ENCODE measurements around the gene DLG1.
"Not testable (repeated sequence)": the region's sequence is repeated elsewhere in the genome, so short reads cannot be mapped to it uniquely, and the experiment has no call there.

The DLG1 gene

GRCh38 chr3:197242784-197243432 lies 55.5 kb downstream of the DLG1 start:
- DNase-seq (ENCODE audit: low read depth): no peak

GRCh38 chr3:197241173-197241572 lies 57.2 kb downstream of the DLG1 start:
- no peak for DNase-seq (ENCODE audit: low read depth)

DNA sequence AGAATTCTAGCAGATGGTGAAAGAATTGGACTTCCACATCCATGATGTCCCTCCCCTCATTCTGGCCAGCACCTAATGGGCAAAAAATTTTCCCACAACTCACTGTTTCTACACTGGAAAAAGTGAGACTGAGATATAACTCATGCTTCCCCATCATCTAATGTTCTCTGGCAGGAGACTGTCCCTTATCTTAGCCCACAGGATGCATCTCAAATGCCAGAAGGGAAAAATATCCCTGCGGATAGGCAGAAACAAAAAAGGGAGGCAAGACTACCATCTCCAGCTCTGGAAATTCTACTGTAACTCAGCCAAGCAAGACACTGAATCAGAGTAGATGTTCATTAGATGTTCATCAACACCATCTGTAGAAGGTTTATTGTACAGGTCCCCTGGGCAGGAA lies 58.6 kb downstream of the DLG1 start:
- no peak for DNase-seq (ENCODE audit: low read depth)

DNA sequence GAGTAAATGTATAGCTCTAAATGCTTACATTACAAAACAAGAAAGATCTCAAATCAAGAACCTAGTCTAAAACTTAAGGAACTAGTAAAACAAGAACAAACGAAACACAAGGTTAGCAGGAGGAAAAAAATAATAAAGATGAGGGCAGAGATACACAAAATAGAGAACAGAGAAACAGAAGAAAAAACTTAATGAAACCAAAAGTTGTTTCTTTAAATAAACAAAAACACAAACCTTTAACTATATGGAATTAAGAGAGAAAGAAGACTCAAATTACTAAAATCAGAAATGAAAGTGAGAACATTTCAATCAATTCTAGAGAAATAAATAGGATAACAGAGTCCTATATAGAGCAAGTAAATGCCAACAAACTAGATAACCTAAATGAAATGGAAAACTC lies 59.6 kb downstream of the DLG1 start:
- no peak for DNase-seq (ENCODE audit: low read depth)

- DNase-seq (ENCODE audit: low read depth): no peak
Measured at GRCh38 chr3:197237897-197238296, 60.5 kb downstream of the DLG1 start.

- no peak for DNase-seq (ENCODE audit: low read depth)
Measured at GRCh38 chr3:197236362-197236761, 62.0 kb downstream of the DLG1 start.

DNA sequence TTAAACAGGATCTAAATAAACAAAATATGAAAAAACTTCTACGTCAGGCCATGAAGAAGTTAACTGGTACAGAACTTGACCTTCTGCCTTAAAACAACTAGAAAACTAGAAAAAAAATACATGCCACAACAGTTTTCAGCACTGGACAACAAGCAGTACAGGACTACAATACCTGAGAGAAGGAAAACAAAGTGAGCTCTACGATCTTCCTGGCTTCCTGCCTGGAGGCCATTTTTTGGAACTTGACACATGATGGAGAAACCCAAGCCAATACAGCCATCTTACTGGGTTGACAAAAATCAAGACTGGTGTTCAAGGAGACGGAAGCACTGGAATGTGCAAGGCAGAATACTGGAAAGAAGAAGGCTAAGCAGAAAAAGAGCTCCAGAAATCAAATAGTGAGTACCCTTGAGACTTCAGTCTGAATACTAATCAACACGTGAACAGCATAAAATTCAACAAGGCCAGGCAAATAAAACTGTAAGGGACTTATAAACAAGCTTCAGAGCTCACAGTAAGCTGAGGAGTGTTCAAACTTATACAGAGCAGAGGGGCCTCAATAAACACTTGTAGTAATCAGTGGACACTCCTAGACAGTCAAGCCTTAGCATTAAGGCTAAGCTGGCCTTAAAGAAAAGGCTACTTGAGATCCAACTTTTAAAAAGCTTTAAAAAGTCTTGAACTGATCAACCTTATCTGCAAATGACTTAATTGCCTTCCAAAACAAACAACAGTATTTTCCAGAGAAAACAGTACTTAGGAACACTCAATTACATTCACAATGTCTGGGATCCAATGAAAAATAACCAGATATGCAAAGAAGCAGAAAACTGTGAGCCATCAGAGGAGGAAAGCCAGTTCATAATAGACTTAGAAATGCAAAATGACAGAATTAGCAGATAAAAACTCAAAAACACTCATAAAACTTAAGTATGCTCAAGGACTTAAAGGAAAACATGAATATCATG lies 63.2 kb downstream of the DLG1 start:
- DNase-seq (ENCODE audit: low read depth): no peak

DNA sequence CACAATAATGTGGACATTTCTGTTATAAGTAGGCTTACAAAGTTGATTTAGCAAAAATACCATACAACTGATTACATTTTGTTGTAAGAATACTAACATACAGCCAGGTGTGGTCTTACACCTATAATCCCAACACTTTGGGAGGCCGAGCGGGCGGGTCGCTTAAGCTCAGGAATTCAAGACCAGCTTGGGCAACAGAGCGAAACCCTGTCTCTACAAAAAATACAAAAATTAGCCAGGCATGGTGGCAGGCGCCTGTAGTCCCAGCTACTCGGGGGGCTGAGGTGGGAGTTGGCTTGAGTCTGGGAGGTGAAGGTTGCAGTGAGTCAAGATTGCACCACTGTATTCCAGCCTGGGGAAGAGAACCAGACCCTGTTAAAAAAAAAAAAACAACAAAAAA lies 67.1 kb downstream of the DLG1 start:
- DNase-seq (ENCODE audit: low read depth): no peak

GRCh38 chr3:197229836-197230235 lies 68.6 kb downstream of the DLG1 start:
- DNase-seq (ENCODE audit: low read depth): no peak

GRCh38 chr3:197229178-197229577 lies 69.2 kb downstream of the DLG1 start:
- DNase-seq (ENCODE audit: low read depth): no peak

DNA sequence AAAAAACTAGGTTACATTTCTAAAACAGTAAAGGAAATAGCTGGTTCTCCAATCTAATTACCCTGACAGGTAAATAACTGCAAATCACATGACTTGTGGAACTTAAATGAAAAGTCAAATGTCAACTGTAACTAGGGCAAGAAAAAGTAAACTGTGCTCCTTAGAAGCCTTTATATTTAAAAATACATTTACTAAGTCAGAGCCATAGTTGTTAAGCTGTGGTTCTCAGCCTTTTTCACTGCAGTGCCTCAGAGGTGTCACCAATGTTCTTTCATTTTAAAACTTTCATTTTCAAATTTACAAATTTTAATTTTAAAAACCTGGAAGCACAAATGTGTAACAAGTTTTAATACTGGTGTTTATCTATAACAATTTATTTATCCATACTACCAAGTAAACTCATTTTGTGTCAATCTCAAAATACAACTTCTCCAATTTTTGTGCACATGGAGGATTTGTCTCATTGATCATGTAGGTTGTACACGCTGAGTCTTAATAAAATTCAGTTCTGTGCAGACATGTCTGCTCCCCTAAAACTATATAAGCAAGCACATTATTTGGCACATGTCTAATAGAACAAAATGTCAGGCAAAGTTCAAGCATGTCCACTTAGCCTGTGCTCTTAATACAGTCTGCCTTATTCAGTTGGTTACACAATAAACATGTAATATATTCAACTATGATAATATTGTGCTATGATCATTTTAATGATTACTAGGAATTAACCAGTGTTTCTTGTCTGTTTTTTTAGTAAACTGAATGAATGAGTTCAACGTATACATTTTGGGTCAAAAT lies 70.4 kb downstream of the DLG1 start:
- no peak for DNase-seq (ENCODE audit: low read depth)

DNA sequence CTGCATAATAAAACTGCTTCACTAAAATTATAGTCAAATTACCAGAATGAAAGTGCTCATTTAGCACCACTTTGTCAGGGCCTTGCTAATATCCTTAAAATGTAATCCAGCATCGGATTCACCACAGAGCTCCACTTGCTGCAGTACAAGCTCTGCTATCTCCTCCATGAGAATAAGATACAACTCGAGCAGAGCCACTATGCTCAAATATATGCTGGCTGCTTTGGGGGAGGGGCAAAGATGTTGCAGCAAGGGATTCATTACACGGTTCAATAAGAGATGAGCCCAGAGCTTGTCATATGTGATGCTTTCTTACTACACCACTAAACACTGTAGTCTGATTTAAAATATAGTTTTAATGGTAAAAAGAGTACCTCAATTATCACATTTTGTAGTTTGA lies 72.2 kb downstream of the DLG1 start:
- no peak for DNase-seq (ENCODE audit: low read depth)

DNA sequence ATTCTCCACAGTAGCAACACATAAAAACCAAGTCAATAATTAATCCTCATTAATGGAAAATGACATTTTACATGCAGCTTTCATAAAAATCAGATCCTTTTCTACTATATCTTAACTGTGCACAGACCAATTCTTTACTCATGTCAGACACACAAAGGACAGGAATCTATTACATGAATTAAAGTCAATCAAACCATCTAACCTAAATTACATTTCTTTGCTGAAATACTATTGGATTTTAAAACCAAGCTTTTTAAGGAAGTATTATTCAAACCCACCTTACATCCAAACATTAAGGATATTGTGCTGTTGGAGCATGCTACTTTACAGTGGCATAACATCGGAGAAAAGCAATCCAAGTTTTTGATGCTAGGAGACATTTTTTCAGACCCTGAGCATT lies 72.8 kb downstream of the DLG1 start:
- no peak for DNase-seq (ENCODE audit: low read depth)

GRCh38 chr3:197224034-197224444 lies 74.4 kb downstream of the DLG1 start:
- DNase-seq (ENCODE audit: low read depth): peak; percentile 21

DNA sequence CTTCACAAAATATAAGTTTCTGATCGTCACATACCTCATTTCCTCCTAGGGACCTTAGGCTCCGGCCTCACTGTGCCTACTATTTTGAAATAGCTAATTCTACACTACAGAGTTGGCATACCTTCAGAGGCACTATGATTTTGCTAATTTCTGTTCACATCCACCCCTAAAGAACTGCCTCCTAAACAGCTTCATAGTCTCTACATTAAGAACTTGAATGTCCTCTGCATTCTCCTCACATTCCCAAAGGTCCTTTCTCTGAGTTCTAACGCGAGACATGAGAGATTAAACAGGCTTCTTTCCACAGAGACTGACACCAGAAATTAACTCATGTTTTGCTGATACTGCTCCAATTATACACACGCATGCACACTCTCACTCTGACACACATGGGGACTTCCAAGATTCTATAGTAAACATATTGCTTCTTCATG lies 75.5 kb downstream of the DLG1 start:
- DNase-seq (ENCODE audit: low read depth): no peak

DNA sequence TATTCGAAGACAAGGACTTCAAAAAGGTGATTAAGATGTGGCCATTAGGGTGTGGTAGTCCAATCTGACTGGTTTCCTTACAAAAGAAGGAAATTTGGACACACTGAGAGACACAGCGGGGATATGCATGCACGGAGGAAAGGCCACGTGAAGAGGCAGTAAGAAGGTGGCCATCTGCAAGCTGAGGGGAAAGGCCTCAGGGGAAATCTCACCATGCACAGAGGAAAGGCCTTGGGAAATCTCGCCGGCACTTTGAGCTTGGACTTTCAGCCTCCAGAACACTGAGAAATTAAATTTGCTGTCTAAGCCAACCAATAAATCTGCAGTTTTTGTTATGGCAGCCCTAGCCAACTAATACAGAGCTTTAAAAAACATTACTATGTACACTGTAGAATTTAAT lies 78.8 kb downstream of the DLG1 start:
- DNase-seq (ENCODE audit: low read depth): no peak

- DNase-seq (ENCODE audit: low read depth): no peak
Measured at GRCh38 chr3:197218210-197218609, 80.2 kb downstream of the DLG1 start.

GRCh38 chr3:197216914-197217313 lies 81.5 kb downstream of the DLG1 start:
- DNase-seq (ENCODE audit: low read depth): no peak

DNA sequence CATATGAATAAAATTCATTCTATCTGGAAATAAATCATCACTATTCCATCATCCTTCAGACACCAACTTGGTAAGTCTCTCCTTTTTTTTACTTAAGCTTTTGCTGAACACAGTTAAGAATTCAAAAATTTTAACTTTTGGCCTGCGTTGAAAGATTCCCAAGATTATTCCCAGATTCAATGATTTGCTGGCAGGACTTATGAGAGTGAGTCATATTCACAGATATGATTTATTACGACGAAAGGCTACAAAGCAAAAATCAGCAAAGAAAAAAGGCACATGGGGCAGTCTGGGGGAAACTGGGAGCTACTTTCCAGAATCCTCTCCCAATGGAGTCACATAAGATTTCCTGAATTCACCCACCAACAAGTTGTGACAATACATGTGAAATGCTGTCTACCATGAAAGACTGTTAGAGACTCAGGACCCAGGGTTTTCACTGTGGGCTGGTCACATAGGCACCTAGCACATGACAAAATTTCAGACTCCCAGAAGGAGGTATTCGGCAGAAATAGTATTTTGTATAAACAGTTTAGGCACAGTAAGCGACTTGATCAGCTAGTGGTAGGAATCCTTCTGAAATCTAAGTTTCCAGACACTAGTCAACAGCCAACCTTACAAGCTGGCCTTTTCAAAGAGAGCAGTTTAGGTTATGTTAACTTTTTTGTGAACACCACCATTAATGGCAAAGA lies 82.1 kb downstream of the DLG1 start:
- DNase-seq (ENCODE audit: low read depth): no peak

DNA sequence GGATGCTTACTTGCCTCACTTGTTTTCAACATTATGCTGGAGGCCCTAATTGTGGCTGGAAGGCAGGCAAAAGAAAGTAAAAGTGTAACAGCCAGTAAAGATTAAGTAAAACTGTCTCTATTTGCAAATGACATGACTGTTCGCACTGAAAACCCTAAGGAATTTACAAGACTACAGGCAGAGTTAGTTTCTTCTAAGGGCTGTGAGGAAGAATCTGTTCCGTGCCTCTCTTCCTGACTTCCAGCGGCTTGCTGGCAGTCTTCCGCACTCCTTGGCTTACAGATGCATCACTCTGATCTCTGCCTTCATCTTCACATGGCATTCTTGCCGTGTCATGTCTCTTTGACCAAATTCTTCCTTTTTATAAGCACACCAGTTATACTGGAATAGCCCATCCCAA lies 86.1 kb downstream of the DLG1 start:
- DNase-seq (ENCODE audit: low read depth): no peak

DNA sequence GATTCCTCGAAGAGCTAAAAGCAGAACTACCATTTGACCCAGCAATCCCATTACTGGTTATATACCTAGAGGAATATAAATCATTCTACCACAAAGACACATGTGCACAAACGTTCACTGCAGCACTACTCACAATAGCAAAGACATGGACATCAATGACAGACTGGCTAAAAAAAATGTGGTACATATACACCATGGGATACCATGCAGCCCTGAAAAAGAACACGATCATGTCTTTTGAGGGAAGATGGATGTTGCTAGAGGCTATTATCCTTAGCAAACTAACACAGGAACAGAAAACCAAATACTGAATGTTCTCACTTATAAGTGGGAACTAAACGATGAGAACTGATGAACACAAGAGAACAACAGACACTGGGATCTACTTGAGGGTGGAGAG lies 86.7 kb downstream of the DLG1 start:
- not testable (repeated sequence) for DNase-seq (ENCODE audit: low read depth)
